Prostate gland (tissue), 2 donors: ENCODE measurements around the gene GSG1L.

Experiments
- POLR2A ChIP-seq: fragments of 450-650 bp; IDR thresholded peaks from one replicate; pipeline ENCODE4 v1.6.1; 2016; ENCODE audit warnings: antibody characterized with exemption, mild to moderate bottlenecking
- TF ChIP-seq, protein P1 (sequence below), 4 experiments: fragments of 200-600 bp in 2 of 4; fragments of 450-650 bp in 2 of 4; sonication (generic) in 2 of 4; IDR thresholded peaks; 1 replicate in 3 of 4; 2 replicates in 1 of 4; pipeline ENCODE4 v1.5.1; 2016 to 2019; ENCODE audit warnings: antibody characterized with exemption in 4 of 4, mild to moderate bottlenecking in 2 of 4, moderate library complexity in 2 of 4

DNA sequence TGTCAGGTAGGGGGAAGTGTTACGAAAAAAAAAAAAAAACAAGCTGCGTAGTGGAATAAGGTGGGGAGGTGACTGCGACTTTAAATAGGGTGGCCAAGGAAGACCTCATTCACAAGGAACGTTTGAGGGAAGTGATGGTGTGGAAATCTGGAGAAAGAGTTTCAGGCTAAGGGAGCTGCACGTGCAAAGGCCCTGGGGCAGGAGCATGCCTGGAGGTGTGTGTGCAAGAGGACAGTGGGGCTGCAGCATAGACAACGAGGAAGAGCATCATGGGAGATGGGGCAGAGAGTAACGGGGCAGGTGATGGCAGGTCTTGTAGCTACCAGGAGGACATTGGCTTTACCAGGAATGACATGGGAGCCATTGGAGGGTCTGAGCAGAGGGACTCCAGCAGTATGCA lies 12.0 kb downstream of the GSG1L start:
- no peak for TF ChIP-seq POLR2A
- TF ChIP-seq, protein P1, sequence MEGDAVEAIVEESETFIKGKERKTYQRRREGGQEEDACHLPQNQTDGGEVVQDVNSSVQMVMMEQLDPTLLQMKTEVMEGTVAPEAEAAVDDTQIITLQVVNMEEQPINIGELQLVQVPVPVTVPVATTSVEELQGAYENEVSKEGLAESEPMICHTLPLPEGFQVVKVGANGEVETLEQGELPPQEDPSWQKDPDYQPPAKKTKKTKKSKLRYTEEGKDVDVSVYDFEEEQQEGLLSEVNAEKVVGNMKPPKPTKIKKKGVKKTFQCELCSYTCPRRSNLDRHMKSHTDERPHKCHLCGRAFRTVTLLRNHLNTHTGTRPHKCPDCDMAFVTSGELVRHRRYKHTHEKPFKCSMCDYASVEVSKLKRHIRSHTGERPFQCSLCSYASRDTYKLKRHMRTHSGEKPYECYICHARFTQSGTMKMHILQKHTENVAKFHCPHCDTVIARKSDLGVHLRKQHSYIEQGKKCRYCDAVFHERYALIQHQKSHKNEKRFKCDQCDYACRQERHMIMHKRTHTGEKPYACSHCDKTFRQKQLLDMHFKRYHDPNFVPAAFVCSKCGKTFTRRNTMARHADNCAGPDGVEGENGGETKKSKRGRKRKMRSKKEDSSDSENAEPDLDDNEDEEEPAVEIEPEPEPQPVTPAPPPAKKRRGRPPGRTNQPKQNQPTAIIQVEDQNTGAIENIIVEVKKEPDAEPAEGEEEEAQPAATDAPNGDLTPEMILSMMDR (IDR thresholded peaks at IDR 0.05): no peak
